Uterus (tissue), 2 donors: ENCODE measurements around the gene ARHGAP4.

Experiments
- CTCF ChIP-seq, 4 experiments: fragments of 200-600 bp in 2 of 4; fragments of 450-650 bp in 2 of 4; sonication (generic) in 2 of 4; IDR thresholded peaks; one replicate each; pipeline ENCODE4 v1.5.1; 2016 to 2019; ENCODE audit warnings: antibody characterized with exemption in 4 of 4, mild to moderate bottlenecking in 2 of 4, moderate library complexity in 1 of 4
- POLR2A ChIP-seq, 2 donors: fragments of 450-650 bp; IDR thresholded peaks; one replicate each; pipeline ENCODE4 v1.6.1; 2016; ENCODE audit warnings: antibody characterized with exemption in 2 of 2, mild to moderate bottlenecking in 1 of 2, moderate library complexity in 1 of 2

GRCh38 chrX:153871946-153872878, 53.9 kb downstream of the ARHGAP4 start:
- TF ChIP-seq CTCF (IDR thresholded peaks at IDR 0.05) (no peak), POLR2A (IDR thresholded peaks at IDR 0.05) (no peak)
